ENCODE results near the gene CPNE7.

DNA sequence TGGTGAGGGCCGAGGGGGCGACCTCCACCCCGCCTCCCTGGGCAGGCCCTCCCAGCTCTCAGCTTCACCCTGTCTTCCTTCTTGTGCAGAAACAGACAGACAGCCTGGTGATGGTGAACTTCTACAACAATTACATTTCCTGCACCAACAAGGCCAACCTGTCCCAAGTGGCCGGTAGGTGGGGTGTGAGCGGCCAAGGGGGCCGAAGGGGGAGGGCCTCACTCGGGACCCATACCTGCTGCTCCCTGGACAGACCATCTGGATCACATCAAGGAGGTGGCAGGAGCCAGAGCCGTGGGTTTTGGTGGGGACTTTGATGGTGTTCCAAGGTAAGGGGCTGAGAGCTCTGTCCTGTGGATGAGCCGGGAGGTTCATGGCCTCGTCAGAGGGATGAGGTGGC is 61.8 kb downstream of the CPNE7 start:
- TF ChIP-seq, protein P1, sequence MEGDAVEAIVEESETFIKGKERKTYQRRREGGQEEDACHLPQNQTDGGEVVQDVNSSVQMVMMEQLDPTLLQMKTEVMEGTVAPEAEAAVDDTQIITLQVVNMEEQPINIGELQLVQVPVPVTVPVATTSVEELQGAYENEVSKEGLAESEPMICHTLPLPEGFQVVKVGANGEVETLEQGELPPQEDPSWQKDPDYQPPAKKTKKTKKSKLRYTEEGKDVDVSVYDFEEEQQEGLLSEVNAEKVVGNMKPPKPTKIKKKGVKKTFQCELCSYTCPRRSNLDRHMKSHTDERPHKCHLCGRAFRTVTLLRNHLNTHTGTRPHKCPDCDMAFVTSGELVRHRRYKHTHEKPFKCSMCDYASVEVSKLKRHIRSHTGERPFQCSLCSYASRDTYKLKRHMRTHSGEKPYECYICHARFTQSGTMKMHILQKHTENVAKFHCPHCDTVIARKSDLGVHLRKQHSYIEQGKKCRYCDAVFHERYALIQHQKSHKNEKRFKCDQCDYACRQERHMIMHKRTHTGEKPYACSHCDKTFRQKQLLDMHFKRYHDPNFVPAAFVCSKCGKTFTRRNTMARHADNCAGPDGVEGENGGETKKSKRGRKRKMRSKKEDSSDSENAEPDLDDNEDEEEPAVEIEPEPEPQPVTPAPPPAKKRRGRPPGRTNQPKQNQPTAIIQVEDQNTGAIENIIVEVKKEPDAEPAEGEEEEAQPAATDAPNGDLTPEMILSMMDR (IDR thresholded peaks at IDR 0.05; ENCODE audit: poor library complexity, severe bottlenecking): no peak
- TF ChIP-seq TAF1 (IDR thresholded peaks at IDR 0.05; ENCODE audit: low read depth) (no peak), EZH2 (IDR thresholded peaks at IDR 0.05; ENCODE audit: borderline replicate concordance, insufficient read depth, low read length, poor library complexity, severe bottlenecking) (no peak)
